Transverse colon (tissue), 4 donors: ENCODE measurements around the gene ICAM3. TPM values are rescaled to one million over a fixed set of nuclear protein-coding genes. Genes with fewer than 3 reads are reported as not detected.
A peak's percentile ranks its signal among the peaks of the same experiment; 100 is the strongest.

Experiments
- DNase-seq: peaks from one replicate; pipeline ENCODE4 v3.0.0-alpha.2; 2019
- H3K27ac ChIP-seq, 4 donors: fragments of 200-600 bp; sonication (generic); 2 replicates each; pipeline ENCODE4 v1.5.1; 2016 to 2018; ENCODE audit warnings: inconsistent platforms in 4 of 4
- H3K27me3 ChIP-seq: fragments of 200-600 bp; sonication (generic); 2 replicates; pipeline ENCODE4 v1.5.1; 2017; ENCODE audit warnings: inconsistent platforms
- H3K36me3 ChIP-seq, 4 donors: fragments of 200-600 bp; sonication (generic); 2 replicates each; pipeline ENCODE4 v1.5.1; 2017 to 2019; ENCODE audit warnings: inconsistent platforms in 4 of 4
- H3K4me1 ChIP-seq, 4 donors: fragments of 200-600 bp; sonication (generic); 2 replicates each; pipeline ENCODE4 v1.5.1; 2017 to 2020; ENCODE audit warnings: inconsistent platforms in 4 of 4
- H3K4me3 ChIP-seq, 4 donors: fragments of 200-600 bp; sonication (generic); 1 replicate in 1 of 4; 2 replicates in 3 of 4; pipeline versions ENCODE4 v1.5.1 to v1.6.1; 2017 to 2019; ENCODE audit warnings: inconsistent platforms in 4 of 4
- H3K9me3 ChIP-seq, 2 donors: fragments of 200-600 bp; sonication (generic); 2 replicates each; pipeline ENCODE4 v1.5.1; 2017 to 2019; ENCODE audit warnings: inconsistent platforms in 2 of 2
- EP300 ChIP-seq: sonication (generic); formaldehyde crosslinking; IDR thresholded peaks from one replicate; pipeline ENCODE4 v1.6.1; 2017; ENCODE audit warnings: antibody characterized with exemption, low read depth
- POLR2A ChIP-seq: fragments of 450-650 bp; IDR thresholded peaks from one replicate; pipeline ENCODE4 v1.6.1; 2016; ENCODE audit warnings: antibody characterized with exemption, mild to moderate bottlenecking, moderate library complexity
- POLR2AphosphoS5 ChIP-seq, 3 donors: sonication (generic); formaldehyde crosslinking; IDR thresholded peaks; one replicate each; pipeline ENCODE4 v1.6.1; 2016; ENCODE audit warnings: antibody characterized with exemption in 3 of 3
- WGBS, 2 donors: methylation state at CpG; one replicate each; pipeline ENCODE4 v1.1.5; 2018; ENCODE audit warnings: low coverage in 1 of 2; 5-methylcytosine and 5-hydroxymethylcytosine counted together
- in situ Hi-C, 4 donors: fragments of 200-750 bp; cut with MboI; loops; one replicate each; pipeline versions ENCODE4 v1.15.0 to v1.15.1; 2017; ENCODE audit warnings: low sequenced_read_pairs in 3 of 4, low pct_ligation_motif_present in 1 of 4, low pct_unique_long_range_greater_than_20kb in 1 of 4
- intact Hi-C: fragments of 100-400 bp; cut with DNase I; formaldehyde crosslinking; loops from one replicate; pipeline ENCODE4 v1.15.1; 2023; ENCODE audit warnings: low total_unique reads
- total RNA-seq, 4 donors: library from RNA; depleted of rRNA; stranded (reverse); fragments of >200 nt; gene quantifications; one replicate each; pipeline ENCODE4 v1.1.0, GENCODE V29; 2016
- TF ChIP-seq, protein P1 (sequence below), 5 experiments: fragments of 200-600 bp in 3 of 5; fragments of 450-650 bp in 2 of 5; sonication (generic) in 3 of 5; IDR thresholded peaks; 1 replicate in 2 of 5; 2 replicates in 3 of 5; pipeline ENCODE4 v1.5.1; 2016 to 2017; ENCODE audit warnings: antibody characterized with exemption in 5 of 5, inconsistent platforms in 3 of 5, mild to moderate bottlenecking in 2 of 5, moderate library complexity in 1 of 5

The ICAM3 gene
- total RNA-seq, 4 donors from 2014 or later = 2.6 to 17.5 (median 8.6) TPM

DNA sequence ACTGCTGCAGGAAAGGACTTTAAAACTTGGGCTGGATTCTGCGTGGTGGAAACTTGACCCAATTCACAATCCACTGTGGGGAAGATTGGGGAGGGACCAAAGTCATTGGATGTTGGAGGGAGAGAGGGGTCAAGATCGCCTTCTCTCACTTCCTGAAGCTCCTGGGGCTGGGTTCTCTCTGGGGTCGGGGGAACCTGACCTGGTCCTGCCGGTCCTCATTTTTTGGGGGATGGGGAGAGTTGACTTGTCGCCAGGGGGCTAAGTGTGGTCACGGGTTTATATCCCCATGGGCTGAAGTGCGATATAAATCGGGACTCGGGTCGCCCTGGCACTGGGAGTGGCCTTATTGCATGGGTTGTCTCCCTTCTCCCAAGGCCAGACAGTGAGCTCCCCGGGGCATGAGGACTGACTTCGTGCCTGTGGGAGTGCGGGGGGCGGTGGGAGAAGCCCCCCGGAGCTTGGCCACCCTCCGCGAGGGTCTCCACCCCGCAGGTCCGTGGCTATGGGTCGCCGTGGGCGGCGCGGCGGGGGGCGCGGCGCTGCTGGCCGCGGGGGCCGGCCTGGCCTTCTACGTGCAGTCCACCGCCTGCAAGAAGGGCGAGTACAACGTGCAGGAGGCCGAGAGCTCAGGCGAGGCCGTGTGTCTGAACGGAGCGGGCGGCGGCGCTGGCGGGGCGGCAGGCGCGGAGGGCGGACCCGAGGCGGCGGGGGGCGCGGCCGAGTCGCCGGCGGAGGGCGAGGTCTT lies 43.4 kb downstream of the ICAM3 start:
- peak overlapping the region in 3 of 4 donors; percentile 1 to 36 (median 18) for H3K4me3 ChIP-seq

DNA sequence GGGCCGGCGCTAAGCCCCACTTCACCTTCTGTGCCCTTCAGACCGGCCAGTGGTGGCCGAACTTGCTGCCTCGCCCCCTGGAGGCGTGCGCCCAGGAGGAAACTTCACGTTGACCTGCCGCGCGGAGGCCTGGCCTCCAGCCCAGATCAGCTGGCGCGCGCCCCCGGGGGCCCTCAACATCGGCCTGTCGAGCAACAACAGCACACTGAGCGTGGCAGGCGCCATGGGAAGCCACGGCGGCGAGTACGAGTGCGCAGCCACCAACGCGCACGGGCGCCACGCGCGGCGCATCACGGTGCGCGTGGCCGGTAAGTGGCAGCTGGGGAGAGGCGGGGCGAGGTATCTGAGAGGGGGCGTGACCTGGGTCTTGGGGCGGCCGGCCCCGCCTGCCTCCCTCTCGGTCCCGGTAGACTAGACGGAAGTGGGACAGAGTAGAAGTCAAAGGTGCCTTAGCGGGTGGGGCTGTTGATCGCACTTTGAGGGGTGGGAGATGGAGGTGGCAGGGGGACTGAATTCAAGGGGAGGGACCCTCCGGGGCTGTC lies 44.0 kb downstream of the ICAM3 start:
- Histone ChIP-seq H3K27ac (no peak overlapping the region), H3K9me3 (no peaks in the 10 kb centered on the region), H3K27me3 (peaks cover 94% of the 10 kb centered on the region), H3K36me3 (no peaks in the 10 kb centered on the region), H3K4me1 (peaks cover 29 to 50% (median 45%) of the 10 kb centered on the region in 4 donors), H3K4me3 (peak overlapping the region in 3 of 4 donors; percentile 1 to 36 (median 18))
- intact Hi-C loops = no loop called here
- TF ChIP-seq POLR2AphosphoS5 (IDR thresholded peaks at IDR 0.05) (peak in 1 of 3 donors; percentile 6), POLR2A (peak; percentile 23), EP300 (no peak)
- TF ChIP-seq, protein P1, sequence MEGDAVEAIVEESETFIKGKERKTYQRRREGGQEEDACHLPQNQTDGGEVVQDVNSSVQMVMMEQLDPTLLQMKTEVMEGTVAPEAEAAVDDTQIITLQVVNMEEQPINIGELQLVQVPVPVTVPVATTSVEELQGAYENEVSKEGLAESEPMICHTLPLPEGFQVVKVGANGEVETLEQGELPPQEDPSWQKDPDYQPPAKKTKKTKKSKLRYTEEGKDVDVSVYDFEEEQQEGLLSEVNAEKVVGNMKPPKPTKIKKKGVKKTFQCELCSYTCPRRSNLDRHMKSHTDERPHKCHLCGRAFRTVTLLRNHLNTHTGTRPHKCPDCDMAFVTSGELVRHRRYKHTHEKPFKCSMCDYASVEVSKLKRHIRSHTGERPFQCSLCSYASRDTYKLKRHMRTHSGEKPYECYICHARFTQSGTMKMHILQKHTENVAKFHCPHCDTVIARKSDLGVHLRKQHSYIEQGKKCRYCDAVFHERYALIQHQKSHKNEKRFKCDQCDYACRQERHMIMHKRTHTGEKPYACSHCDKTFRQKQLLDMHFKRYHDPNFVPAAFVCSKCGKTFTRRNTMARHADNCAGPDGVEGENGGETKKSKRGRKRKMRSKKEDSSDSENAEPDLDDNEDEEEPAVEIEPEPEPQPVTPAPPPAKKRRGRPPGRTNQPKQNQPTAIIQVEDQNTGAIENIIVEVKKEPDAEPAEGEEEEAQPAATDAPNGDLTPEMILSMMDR (IDR thresholded peaks at IDR 0.05) = peak in 1 of 5 experiments; percentile 9
- in situ Hi-C loops = no loop called here
- 2% methylated on average over 44 of the region's 48 CpGs; no CpG with 5 or more reads in 1 of the 2 donors for whole genome bisulfite sequencing, 2 donors
- DNase-seq = peak; percentile 74

More for the DNA sequence above, 43.4 kb downstream of the ICAM3 start:
- TF ChIP-seq, protein P1 (IDR thresholded peaks at IDR 0.05) = no peak
- TF ChIP-seq POLR2A (no peak), POLR2AphosphoS5 (IDR thresholded peaks at IDR 0.05) (no peak), EP300 (no peak)
- WGBS, 2 donors = 8% methylated on average over 12 of the region's 58 CpGs; no CpG with 5 or more reads in 1 of the 2 donors
- Histone ChIP-seq H3K4me1 (peaks cover 23 to 43% (median 39%) of the 10 kb centered on the region in 4 donors), H3K27me3 (peaks cover 88% of the 10 kb centered on the region), H3K9me3 (no peaks in the 10 kb centered on the region), H3K27ac (no peak overlapping the region), H3K36me3 (no peaks in the 10 kb centered on the region)
- DNase-seq = no peak
- in situ Hi-C loops (no loop called here), intact Hi-C loops (no loop called here)

DNA sequence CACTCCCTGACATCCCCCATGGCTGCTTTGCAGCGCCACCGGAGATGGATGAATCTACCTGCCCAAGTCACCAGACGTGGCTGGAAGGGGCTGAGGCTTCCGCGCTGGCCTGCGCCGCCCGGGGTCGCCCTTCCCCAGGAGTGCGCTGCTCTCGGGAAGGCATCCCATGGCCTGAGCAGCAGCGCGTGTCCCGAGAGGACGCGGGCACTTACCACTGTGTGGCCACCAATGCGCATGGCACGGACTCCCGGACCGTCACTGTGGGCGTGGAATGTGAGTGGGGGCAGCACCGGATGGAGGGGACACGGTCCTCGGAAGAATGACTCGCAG lies 45.1 kb downstream of the ICAM3 start:
- H3K27me3 ChIP-seq = peaks cover 95% of the 10 kb centered on the region

More for the DNA sequence above, 45.1 kb downstream of the ICAM3 start:
- H3K9me3 ChIP-seq = no peaks in the 10 kb centered on the region
- TF ChIP-seq POLR2A (no peak), EP300 (no peak)
- TF ChIP-seq, protein P1 (IDR thresholded peaks at IDR 0.05) = peak in 1 of 5 experiments; percentile 15
- H3K4me3 ChIP-seq = no peak overlapping the region
- no peak overlapping the region for H3K27ac ChIP-seq
- in situ Hi-C loops = no loop called here
- DNase-seq = peak; percentile 33
- intact Hi-C loops = no loop called here
- H3K4me1 ChIP-seq = peaks cover 39 to 55% (median 54%) of the 10 kb centered on the region in 4 donors
- 23% methylated on average over 25 of the region's 25 CpGs; no CpG with 5 or more reads in 1 of the 2 donors for WGBS, 2 donors
- H3K36me3 ChIP-seq = no peaks in the 10 kb centered on the region
